ENCODE results near the gene TRIM2.

The TRIM2 gene

GRCh38 chr4:153296040-153296823 is 92.0 kb downstream of the TRIM2 start:
- Histone ChIP-seq H3K36me3 (ENCODE audit: control insufficient read depth in 4 of 4, insufficient read depth in 4 of 4, low read length in 3 of 4) (peaks cover 0 to 6% (median 0%) of the 10 kb centered on the region in 4 experiments), H3K27ac (ENCODE audit: insufficient read depth in 1 of 2, low read depth in 1 of 2, low read length in 2 of 2, poor library complexity in 1 of 2, severe bottlenecking in 2 of 2) (no peak overlapping the region), H3K27me3 (replicated peaks in 2 of 5; ENCODE audit: control insufficient read depth in 4 of 5, insufficient read depth in 5 of 5, low read length in 4 of 5) (no peaks in the 10 kb centered on the region), H3K9me3 (ENCODE audit: control extremely low read depth in 1 of 5, control insufficient read depth in 4 of 5, insufficient read depth in 2 of 5, low read depth in 1 of 5, low read length in 4 of 5) (peaks cover 0 to 9% (median 6%) of the 10 kb centered on the region in 5 experiments), H3K4me3 (ENCODE audit: control insufficient read depth in 1 of 7, extremely low read depth in 1 of 7, insufficient read depth in 4 of 7, low read depth in 2 of 7, low read length in 6 of 7) (no peak overlapping the region), H3K4me1 (ENCODE audit: control extremely low read depth in 1 of 4, control insufficient read depth in 4 of 4, insufficient read depth in 4 of 4, low read length in 3 of 4) (no peaks in the 10 kb centered on the region)
- ChIA-PET CTCF (no interaction called here), POLR2A (no interaction called here)
- DNase-seq = no peak
- 85% methylated on average over 4 of the region's 11 CpGs for WGBS (ENCODE audit: insufficient coverage)

DNA sequence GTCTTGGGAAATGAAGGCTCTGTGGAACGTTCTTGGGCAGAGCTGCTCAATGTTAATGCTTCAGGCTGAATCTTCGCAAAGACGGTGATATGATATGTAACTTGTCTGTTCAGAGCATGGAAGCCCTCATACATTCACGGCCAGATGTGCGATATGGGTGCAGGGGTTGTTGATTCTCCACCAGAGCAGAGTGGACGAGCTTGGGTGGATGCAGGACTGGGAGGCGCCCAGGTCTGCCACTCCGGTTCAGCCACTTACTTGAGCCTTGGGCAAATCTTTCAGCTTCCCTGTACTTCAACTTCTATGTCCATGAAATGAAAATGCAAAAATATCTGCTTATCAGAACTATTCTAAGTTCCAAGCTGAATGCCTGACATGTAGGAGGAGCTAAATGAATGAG is 92.9 kb downstream of the TRIM2 start:
- 100% methylated on average over 8 of the region's 8 CpGs for WGBS (ENCODE audit: insufficient coverage)
- peaks cover 0 to 9% (median 6%) of the 10 kb centered on the region in 5 experiments for H3K9me3 ChIP-seq (ENCODE audit: control extremely low read depth in 1 of 5, control insufficient read depth in 4 of 5, insufficient read depth in 2 of 5, low read depth in 1 of 5, low read length in 4 of 5)
- DNase-seq = no peak
- H3K27ac ChIP-seq (ENCODE audit: insufficient read depth in 1 of 2, low read depth in 1 of 2, low read length in 2 of 2, poor library complexity in 1 of 2, severe bottlenecking in 2 of 2) = no peak overlapping the region
- no peaks in the 10 kb centered on the region for H3K4me1 ChIP-seq (ENCODE audit: control extremely low read depth in 1 of 4, control insufficient read depth in 4 of 4, insufficient read depth in 4 of 4, low read length in 3 of 4)
- H3K27me3 ChIP-seq (replicated peaks in 2 of 5; ENCODE audit: control insufficient read depth in 4 of 5, insufficient read depth in 5 of 5, low read length in 4 of 5) = no peaks in the 10 kb centered on the region
- H3K4me3 ChIP-seq (ENCODE audit: control insufficient read depth in 1 of 7, extremely low read depth in 1 of 7, insufficient read depth in 4 of 7, low read depth in 2 of 7, low read length in 6 of 7) = no peak overlapping the region
- POLR2A ChIA-PET = no interaction called here
- CTCF ChIA-PET = interaction anchor here (0.9 kb wide), 1 partner anchor 154 kb away, joined by 3 read pairs; no protein-coding TSS in a partner anchor
- peaks cover 0 to 6% (median 0%) of the 10 kb centered on the region in 4 experiments for H3K36me3 ChIP-seq (ENCODE audit: control insufficient read depth in 4 of 4, insufficient read depth in 4 of 4, low read length in 3 of 4)

- no peaks in the 10 kb centered on the region for H3K9me3 ChIP-seq (ENCODE audit: control extremely low read depth in 1 of 5, control insufficient read depth in 4 of 5, insufficient read depth in 2 of 5, low read depth in 1 of 5, low read length in 4 of 5)
- no peaks in the 10 kb centered on the region for H3K4me1 ChIP-seq (ENCODE audit: control extremely low read depth in 1 of 4, control insufficient read depth in 4 of 4, insufficient read depth in 4 of 4, low read length in 3 of 4)
- no peak overlapping the region for H3K4me3 ChIP-seq (ENCODE audit: control insufficient read depth in 1 of 7, extremely low read depth in 1 of 7, insufficient read depth in 4 of 7, low read depth in 2 of 7, low read length in 6 of 7)
- H3K36me3 ChIP-seq (ENCODE audit: control insufficient read depth in 4 of 4, insufficient read depth in 4 of 4, low read length in 3 of 4) = peaks cover 0 to 2% (median 0%) of the 10 kb centered on the region in 4 experiments
- CTCF ChIA-PET = interaction anchor here (0.7 to 1.6 kb wide), 2 partner anchors 9 to 21 kb away, joined by 3 to 4 read pairs; no protein-coding TSS in a partner anchor
- no peak for DNase-seq
- POLR2A ChIA-PET = no interaction called here
- WGBS (ENCODE audit: insufficient coverage) = 100% methylated on average over 1 of the region's 1 CpG
- H3K27me3 ChIP-seq (replicated peaks in 2 of 5; ENCODE audit: control insufficient read depth in 4 of 5, insufficient read depth in 5 of 5, low read length in 4 of 5) = no peaks in the 10 kb centered on the region
- H3K27ac ChIP-seq (ENCODE audit: insufficient read depth in 1 of 2, low read depth in 1 of 2, low read length in 2 of 2, poor library complexity in 1 of 2, severe bottlenecking in 2 of 2) = no peak overlapping the region
Measured at GRCh38 chr4:153310793-153311192, 106.5 kb downstream of the TRIM2 start.

- Histone ChIP-seq H3K27me3 (replicated peaks in 2 of 5; ENCODE audit: control insufficient read depth in 4 of 5, insufficient read depth in 5 of 5, low read length in 4 of 5) (no peaks in the 10 kb centered on the region), H3K36me3 (ENCODE audit: control insufficient read depth in 4 of 4, insufficient read depth in 4 of 4, low read length in 3 of 4) (no peaks in the 10 kb centered on the region), H3K4me3 (ENCODE audit: control insufficient read depth in 1 of 7, extremely low read depth in 1 of 7, insufficient read depth in 4 of 7, low read depth in 2 of 7, low read length in 6 of 7) (no peak overlapping the region), H3K27ac (ENCODE audit: insufficient read depth in 1 of 2, low read depth in 1 of 2, low read length in 2 of 2, poor library complexity in 1 of 2, severe bottlenecking in 2 of 2) (no peak overlapping the region), H3K9me3 (ENCODE audit: control extremely low read depth in 1 of 5, control insufficient read depth in 4 of 5, insufficient read depth in 2 of 5, low read depth in 1 of 5, low read length in 4 of 5) (no peaks in the 10 kb centered on the region), H3K4me1 (ENCODE audit: control extremely low read depth in 1 of 4, control insufficient read depth in 4 of 4, insufficient read depth in 4 of 4, low read length in 3 of 4) (no peaks in the 10 kb centered on the region)
- ChIA-PET POLR2A (no interaction called here), CTCF (interaction anchor here (0.7 to 1.2 kb wide), 3 partner anchors 159 to 166 kb away, joined by 3 read pairs; no protein-coding TSS in a partner anchor)
- no CpG with 5 or more reads among the region's 1 CpG for WGBS (ENCODE audit: insufficient coverage)
- DNase-seq = no peak
Measured at GRCh38 chr4:153314915-153315314, 110.7 kb downstream of the TRIM2 start.

GRCh38 chr4:153318696-153319320 is 114.6 kb downstream of the TRIM2 start:
- whole genome bisulfite sequencing (ENCODE audit: insufficient coverage) = 100% methylated on average over 1 of the region's 2 CpGs
- Histone ChIP-seq H3K4me1 (ENCODE audit: control extremely low read depth in 1 of 4, control insufficient read depth in 4 of 4, insufficient read depth in 4 of 4, low read length in 3 of 4) (no peaks in the 10 kb centered on the region), H3K27me3 (replicated peaks in 2 of 5; ENCODE audit: control insufficient read depth in 4 of 5, insufficient read depth in 5 of 5, low read length in 4 of 5) (no peaks in the 10 kb centered on the region), H3K9me3 (ENCODE audit: control extremely low read depth in 1 of 5, control insufficient read depth in 4 of 5, insufficient read depth in 2 of 5, low read depth in 1 of 5, low read length in 4 of 5) (no peaks in the 10 kb centered on the region), H3K36me3 (ENCODE audit: control insufficient read depth in 4 of 4, insufficient read depth in 4 of 4, low read length in 3 of 4) (no peaks in the 10 kb centered on the region), H3K4me3 (ENCODE audit: control insufficient read depth in 1 of 7, extremely low read depth in 1 of 7, insufficient read depth in 4 of 7, low read depth in 2 of 7, low read length in 6 of 7) (no peak overlapping the region), H3K27ac (ENCODE audit: insufficient read depth in 1 of 2, low read depth in 1 of 2, low read length in 2 of 2, poor library complexity in 1 of 2, severe bottlenecking in 2 of 2) (no peak overlapping the region)
- peak; percentile 36 to 70 (median 55) for DNase-seq
- ChIA-PET POLR2A (no interaction called here), CTCF (interaction anchor here (1.0 to 2.1 kb wide), 7 partner anchors 127 to 472 kb away, joined by 3 to 8 read pairs (median 4); no protein-coding TSS in a partner anchor)

GRCh38 chr4:153322791-153323190 is 118.5 kb downstream of the TRIM2 start:
- no peaks in the 10 kb centered on the region for H3K9me3 ChIP-seq (ENCODE audit: control extremely low read depth in 1 of 5, control insufficient read depth in 4 of 5, insufficient read depth in 2 of 5, low read depth in 1 of 5, low read length in 4 of 5)
- ChIA-PET CTCF (interaction anchor here (1.4 to 1.9 kb wide), 3 partner anchors 16 to 174 kb away, joined by 3 to 4 read pairs (median 4); no protein-coding TSS in a partner anchor), POLR2A (no interaction called here)
- no peaks in the 10 kb centered on the region for H3K36me3 ChIP-seq (ENCODE audit: control insufficient read depth in 4 of 4, insufficient read depth in 4 of 4, low read length in 3 of 4)
- no peaks in the 10 kb centered on the region for H3K4me1 ChIP-seq (ENCODE audit: control extremely low read depth in 1 of 4, control insufficient read depth in 4 of 4, insufficient read depth in 4 of 4, low read length in 3 of 4)
- DNase-seq = no peak
- H3K4me3 ChIP-seq (ENCODE audit: control insufficient read depth in 1 of 7, extremely low read depth in 1 of 7, insufficient read depth in 4 of 7, low read depth in 2 of 7, low read length in 6 of 7) = no peak overlapping the region
- H3K27me3 ChIP-seq (replicated peaks in 2 of 5; ENCODE audit: control insufficient read depth in 4 of 5, insufficient read depth in 5 of 5, low read length in 4 of 5) = no peaks in the 10 kb centered on the region
- no peak overlapping the region for H3K27ac ChIP-seq (ENCODE audit: insufficient read depth in 1 of 2, low read depth in 1 of 2, low read length in 2 of 2, poor library complexity in 1 of 2, severe bottlenecking in 2 of 2)
- WGBS (ENCODE audit: insufficient coverage) = 93% methylated on average over 4 of the region's 6 CpGs

DNA sequence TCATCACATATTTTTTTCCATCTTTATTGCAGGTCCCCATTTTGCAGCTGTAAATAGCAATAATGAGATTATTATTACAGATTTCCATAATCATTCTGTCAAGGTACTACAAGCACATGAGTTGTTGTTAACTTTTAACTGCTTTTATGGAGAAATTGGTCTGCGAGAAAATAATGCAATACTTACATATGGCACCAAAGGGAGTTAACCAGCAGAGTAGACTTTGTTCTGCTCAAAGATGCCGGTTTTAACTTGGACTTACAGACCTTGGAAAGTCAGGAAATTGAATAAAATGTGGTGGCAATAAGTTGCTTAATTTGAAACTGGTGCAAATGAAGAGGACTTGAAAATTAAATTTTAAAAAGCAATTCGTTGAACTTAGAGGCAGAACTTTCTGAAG is 119.8 kb downstream of the TRIM2 start:
- ChIA-PET CTCF (interaction anchor here (1.4 to 1.9 kb wide), 2 partner anchors 20 to 176 kb away, joined by 4 read pairs; no protein-coding TSS in a partner anchor), POLR2A (no interaction called here)
- no peaks in the 10 kb centered on the region for H3K4me1 ChIP-seq (ENCODE audit: control extremely low read depth in 1 of 4, control insufficient read depth in 4 of 4, insufficient read depth in 4 of 4, low read length in 3 of 4)
- no peaks in the 10 kb centered on the region for H3K9me3 ChIP-seq (ENCODE audit: control extremely low read depth in 1 of 5, control insufficient read depth in 4 of 5, insufficient read depth in 2 of 5, low read depth in 1 of 5, low read length in 4 of 5)
- H3K27ac ChIP-seq (ENCODE audit: insufficient read depth in 1 of 2, low read depth in 1 of 2, low read length in 2 of 2, poor library complexity in 1 of 2, severe bottlenecking in 2 of 2) = no peak overlapping the region
- H3K27me3 ChIP-seq (replicated peaks in 2 of 5; ENCODE audit: control insufficient read depth in 4 of 5, insufficient read depth in 5 of 5, low read length in 4 of 5) = no peaks in the 10 kb centered on the region
- no peaks in the 10 kb centered on the region for H3K36me3 ChIP-seq (ENCODE audit: control insufficient read depth in 4 of 4, insufficient read depth in 4 of 4, low read length in 3 of 4)
- 100% methylated on average over 2 of the region's 3 CpGs for WGBS (ENCODE audit: insufficient coverage)
- no peak overlapping the region for H3K4me3 ChIP-seq (ENCODE audit: control insufficient read depth in 1 of 7, extremely low read depth in 1 of 7, insufficient read depth in 4 of 7, low read depth in 2 of 7, low read length in 6 of 7)
- no peak for DNase-seq

Data from common myeloid progenitor, CD34-positive (primary cell).